ENCODE results near the gene TRAF5.
"Not testable (repeated sequence)": the region's sequence is repeated elsewhere in the genome, so short reads cannot be mapped to it uniquely, and the experiment has no call there.

Gene TRAF5

DNA sequence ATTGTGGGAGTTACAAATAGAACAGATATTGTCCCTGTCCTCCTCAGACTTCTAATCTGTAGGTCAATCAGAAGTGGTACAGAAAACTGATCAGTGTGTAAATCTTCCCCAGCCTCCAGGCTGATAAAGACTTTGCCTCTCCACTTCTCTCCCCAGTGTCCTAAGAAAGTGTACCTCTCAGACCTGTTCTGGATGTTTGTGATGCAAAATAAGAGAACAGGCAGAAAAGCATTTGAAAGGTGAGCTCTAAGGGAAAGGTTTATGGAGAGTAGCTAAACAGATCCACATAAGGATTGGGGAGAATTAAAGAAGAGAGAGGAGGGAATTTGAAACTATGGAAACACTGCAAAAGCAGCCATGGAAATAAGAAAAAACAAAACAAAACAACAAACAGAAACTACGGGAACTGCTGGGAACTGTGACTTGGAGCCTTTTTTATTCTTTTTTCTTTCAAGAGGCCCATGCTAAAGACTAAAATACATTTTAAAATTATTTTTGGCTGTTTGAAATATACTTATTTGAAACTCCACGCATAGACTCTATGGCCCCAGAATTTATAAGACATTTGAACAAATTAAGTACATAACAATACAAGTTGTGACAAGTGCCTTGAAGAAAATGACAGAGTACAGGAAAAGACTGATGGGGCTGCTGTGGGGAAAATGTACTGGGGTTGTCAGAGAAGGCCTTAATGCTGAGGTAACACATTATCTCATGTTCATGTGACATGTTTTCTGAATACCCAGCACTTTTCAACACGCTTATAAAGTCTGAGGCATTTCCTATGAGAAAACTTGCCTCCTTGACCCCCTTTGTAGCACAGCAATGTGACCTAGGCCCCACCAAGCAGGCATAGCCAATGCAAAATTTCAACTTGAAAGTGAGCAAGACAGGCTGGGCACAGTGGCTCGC is 51.2 kb downstream of the TRAF5 start:
- no peak for DNase-seq (ENCODE audit: low read depth in 2 of 2)

DNA sequence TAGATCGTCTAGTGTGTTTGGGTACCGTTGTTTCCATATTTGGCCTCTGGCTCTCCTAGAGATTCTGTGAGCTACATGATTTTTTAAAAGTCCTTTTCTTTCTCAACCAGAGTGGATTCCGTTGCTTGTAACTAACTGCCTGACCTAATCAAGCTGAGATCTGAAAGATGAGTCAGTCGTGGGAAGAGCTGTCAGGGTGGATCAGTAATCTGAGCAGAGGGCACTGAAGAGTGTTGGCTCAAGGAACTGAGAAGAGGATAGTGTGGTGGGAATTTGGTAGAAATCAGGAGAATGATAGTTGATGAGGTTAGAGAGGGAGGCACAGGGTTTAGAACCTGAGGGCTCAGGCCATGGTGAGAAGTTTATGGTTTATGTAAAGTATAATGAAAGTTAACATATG is 52.2 kb downstream of the TRAF5 start:
- no peak for DNase-seq (ENCODE audit: low read depth in 2 of 2)

DNA sequence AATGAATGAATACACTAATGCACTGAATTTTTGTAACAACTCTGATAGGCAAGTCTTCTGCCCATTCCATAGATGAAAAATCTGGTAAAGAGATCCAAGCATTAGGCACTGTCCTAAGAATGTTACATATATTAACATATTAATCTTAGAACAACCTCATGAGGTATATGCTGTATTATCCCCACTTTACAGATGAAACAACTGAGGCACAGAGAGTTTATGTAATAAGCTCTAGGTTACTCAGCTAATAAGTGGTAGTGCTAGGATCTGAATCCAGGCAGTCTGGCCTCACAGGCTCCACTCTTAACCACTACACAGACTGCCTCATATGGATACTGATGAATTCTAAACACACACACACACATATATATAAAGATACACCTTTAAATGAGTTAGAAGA is 52.8 kb downstream of the TRAF5 start:
- DNase-seq (ENCODE audit: low read depth in 2 of 2), result no peak

DNA sequence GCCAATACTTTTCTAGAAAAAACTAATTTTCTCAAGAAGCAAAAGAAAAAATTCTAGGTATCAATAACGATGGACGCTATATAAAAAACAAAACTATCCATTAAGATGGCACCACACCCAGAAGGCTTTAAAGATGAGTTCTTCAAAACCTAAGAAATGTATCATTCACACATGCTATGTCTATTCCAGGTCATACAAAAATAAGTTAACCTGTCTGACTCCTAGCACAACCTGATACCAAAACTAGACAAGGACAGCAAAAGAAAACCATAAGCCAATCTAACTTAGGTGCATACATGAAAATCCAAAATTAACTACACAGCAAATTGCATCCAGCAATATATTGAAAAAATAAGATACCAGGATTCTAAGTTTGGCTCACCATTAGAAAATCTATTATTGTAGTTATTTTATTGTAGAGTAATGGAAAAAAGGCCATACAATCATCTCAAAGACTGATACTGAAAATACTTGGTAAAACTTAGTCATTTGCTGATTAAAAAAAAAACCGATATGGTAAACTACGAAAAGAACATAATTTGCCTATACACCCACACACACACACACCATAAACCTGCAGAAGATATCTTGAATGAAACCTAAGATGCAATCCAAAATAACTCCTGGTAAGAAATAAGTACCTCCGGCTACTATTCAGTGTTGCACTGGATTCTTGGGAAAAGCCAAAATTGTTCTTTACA is 55.0 kb downstream of the TRAF5 start:
- DNase-seq (ENCODE audit: low read depth in 2 of 2), result no peak

DNA sequence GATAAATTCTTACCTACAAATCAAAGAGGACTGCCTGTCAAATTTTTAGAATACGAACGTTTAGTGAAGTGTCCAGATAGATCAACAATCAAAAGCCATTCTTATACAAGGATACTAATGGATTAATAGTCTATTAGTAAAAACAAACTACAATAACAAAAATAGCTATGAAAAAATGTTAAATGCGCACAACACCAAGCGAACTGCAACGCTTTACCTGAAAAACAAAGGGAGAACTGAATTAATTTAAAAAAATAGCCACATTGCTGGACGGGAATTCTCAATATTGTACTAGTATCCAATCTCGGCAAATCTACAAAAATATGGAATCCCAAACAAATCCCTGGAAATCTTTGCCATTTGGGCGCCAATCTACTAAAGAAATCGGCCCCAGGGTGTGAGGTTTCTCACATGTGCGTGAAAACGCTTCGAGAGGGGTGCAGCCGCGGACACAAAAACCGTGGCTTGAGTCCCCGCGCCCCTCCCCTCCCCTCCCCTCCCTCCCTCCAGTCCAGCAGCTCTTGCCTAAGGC is 55.6 kb downstream of the TRAF5 start:
- no peak for DNase-seq (ENCODE audit: low read depth in 2 of 2)

DNA sequence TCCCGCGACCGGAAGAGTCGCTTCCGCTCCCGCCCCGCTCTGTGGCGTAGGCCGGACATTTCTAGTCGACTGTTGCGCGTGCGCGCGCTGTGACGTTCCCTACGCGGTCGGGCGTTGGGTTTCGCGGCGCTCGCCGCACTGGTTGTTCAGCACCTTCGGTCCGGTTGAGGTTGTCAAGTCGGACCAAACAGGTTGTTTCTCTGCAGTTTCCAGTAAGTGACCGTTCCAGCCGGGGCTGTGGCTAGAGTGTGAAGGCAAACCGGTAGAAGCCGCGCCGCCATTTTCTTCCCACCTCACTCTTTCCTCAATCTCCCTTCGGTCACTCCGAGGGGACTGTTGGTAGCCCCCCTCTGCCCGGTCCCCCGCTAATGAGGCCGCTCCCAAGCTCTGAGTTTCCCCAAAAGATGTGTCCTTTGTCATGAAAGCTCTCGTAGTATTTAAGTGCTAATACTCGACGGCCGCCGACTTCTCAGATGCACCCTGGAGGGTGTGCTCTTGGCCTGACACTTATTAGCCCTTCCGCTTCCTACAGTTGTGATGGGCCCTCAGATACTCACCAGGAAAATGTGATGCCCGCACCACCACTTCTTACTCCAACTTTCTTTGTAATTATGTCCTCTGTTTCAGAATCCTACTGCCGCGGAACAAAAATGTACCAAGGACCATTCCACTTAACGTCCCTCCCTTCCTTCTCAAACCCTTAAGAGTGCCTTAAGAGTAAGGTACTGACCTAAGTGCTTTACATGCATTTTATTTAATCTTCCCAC is 56.3 kb downstream of the TRAF5 start:
- DNase-seq (ENCODE audit: low read depth in 2 of 2), result peak; percentile 79 to 82

DNA sequence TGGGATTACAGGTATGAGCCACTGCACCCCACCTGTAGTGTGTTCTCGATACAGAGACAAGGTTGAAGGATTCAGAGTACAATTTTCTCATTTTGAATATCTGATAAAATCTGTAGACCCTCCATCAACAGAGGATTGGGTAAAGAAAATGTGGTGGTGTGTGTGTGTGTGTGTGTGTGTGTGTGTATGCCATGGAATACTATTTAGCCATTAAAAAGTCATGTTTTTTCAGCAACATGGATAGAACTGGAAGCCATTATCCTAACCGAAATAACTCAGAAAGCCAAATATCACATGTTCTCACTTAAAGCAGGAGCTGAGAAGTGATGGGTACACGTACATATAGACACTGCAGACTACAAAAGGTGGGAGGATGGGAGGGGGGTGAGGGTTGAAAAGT is 57.9 kb downstream of the TRAF5 start:
- no peak for DNase-seq (ENCODE audit: low read depth in 2 of 2)

DNA sequence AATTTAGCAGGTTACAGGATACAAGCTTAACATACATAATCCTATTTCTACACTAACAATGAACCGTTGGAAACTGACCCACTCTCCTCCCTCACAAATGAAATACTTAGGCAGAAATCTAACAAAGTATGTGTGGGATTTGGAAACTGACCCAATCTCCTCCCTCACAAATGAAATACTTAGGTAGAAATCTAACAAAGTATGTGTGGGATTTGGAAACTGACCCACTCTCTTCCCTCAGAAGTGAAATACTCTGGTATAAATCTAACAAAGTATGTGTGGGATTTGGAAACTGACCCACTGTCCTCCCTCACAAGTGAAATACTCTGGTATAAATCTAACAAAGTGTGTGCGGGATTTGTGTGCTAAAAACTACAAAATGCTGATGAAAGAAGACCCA is 60.3 kb downstream of the TRAF5 start:
- DNase-seq (ENCODE audit: low read depth in 2 of 2), result no peak

DNA sequence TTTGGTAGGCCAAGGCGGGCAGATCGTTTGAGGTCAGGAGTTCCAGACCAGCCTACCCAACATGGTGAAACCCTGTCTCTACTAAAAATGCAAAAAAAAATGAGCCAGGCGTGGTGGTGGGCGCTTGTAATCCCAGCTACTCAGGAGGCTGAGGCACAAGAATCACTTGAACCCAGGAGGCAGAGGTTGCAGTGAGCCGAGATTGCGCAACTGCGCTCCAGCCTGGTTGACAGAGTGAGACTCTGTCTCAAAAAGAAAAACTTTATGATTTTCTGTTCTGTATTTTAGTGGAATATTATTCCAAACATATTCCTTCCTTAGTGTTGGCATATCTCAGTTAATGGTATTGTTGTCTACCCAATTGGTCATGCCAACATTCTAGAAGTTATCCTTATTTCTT is 64.2 kb downstream of the TRAF5 start:
- DNase-seq (ENCODE audit: low read depth in 2 of 2), result not testable (repeated sequence)

DNA sequence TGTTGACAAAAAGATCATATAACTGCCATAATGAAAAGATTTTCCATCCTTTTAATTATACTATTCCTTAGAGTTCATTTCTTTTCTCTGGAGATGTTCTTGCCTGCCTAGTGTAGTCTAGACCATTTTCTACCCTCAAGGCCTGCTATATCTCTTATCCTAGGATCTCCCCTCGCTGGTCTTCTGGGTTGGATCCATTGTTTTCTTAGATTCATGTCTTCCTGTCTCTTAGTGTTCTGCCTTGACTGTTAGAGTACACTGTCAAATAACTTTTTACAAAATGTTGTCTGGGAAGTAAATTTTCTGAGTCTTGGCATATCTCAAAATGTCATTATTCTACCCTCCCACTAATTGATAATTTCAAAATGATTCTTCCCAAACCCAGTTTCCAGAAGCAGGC is 66.6 kb downstream of the TRAF5 start:
- no peak for DNase-seq (ENCODE audit: low read depth in 2 of 2)

DNA sequence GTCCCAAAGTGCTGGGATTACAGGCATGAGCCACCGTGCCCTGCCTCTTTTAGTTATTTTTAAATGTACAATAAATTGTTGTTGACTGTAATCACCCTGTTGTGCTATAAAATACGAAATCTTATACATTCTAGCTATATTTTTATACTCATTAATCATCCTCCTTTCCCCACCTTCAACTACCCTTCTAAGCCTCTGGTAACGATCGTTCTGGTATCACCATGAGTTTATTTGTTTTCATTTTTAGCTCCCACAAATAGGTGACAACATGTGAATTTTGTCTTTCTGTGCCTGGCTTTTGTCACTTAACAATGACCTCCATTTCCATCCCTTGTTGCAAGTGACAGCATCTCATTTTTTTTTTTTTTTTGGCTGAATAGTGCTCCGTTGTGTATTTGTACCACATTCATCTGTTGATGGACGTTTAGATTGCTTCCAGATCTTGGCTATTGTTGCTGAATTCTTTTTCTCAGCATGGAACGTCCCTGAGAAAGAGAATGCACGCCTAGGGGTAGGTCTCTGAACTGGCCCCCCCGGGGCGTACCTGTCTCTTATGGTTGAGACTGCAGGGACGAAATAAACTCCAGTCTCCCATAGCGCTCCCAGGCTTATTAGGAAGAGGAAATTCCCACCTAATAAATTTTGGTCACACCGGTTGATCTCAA is 71.8 kb downstream of the TRAF5 start:
- DNase-seq (ENCODE audit: low read depth in 2 of 2), result not testable (repeated sequence)

DNA sequence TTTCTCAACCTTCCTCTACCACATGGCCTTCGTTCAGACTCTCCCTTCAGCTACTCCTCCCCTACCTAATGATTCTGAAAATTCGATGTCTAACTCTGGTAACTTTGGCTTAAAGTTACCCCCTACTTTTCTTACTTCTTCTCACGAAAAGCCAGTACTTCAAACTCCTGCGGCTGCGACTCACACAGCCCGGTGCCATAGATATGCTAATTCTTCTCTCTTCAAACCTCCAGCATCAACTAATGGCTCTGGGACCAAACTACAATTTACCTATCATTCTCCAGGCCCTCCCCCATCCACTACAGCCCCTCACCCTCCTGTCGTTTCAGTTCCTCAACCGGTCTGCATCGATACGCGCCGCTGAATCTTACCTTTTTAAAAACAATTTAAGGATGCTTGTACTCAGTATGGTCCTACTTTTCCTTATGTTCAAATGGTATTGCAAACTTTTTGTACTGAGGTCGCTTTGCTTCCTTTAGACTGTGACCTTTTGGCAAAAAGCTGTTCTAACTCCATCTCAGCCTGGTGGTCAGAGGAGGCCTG is 73.3 kb downstream of the TRAF5 start:
- not testable (repeated sequence) for DNase-seq (ENCODE audit: low read depth in 2 of 2)

DNA sequence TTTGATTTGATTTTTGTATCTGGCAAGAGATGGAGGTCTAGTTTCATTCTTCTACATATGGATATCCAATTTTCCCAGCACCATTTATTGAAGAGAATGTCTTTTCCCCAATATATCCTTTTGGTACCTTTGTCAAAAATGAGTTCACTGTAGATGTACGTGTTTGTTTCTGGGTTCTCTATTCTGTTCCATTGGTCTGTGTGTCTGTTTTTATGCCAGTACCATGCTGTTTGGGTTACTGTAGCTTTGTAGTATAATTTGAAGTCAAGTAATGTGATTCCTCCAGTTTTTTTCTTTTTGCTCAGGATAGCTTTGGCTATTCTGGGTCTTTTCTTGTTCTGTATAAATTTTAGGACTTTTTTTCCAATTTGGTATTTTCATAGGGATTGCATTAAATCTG is 75.1 kb downstream of the TRAF5 start:
- not testable (repeated sequence) for DNase-seq (ENCODE audit: low read depth in 2 of 2)

DNA sequence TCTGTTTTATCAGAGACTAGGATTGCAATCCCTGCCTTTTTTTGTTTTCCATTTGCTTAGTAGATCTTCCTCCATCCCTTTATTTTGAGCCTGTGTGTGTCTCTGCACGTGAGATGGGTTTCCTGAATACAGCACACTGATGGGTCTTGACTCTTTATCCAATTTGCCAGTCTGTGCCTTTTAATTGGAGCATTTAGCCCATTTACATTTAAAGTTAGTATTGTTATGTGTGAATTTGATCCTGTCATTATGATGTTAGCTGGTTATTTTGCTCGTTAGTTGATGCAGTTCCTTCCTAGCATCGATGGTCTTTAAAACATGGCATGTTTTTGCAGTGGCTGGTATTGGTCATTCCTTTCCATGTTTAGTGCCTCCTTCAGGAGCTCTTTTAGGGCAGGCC is 79.5 kb downstream of the TRAF5 start:
- not testable (repeated sequence) for DNase-seq (ENCODE audit: low read depth in 2 of 2)

DNA sequence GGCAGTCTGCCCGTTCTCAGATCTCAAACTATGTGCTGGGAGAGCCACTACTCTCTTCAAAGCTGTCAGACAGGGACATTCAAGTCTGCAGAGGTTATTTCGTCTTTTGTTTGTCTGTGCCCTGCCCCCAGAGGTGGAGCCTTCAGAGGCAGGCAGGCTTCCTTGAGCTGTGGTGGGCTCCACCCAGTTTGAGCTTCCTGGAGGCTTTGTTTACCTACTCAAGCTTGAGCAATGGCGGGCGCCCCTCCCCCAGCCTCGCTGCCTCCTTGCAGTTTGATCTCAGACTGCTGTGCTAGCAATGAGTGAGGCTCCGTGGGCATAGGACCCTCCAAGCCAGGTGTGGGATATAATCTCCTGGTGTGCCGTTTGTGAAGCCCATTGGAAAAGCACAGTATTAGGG is 81.1 kb downstream of the TRAF5 start:
- not testable (repeated sequence) for DNase-seq (ENCODE audit: low read depth in 2 of 2)

DNA sequence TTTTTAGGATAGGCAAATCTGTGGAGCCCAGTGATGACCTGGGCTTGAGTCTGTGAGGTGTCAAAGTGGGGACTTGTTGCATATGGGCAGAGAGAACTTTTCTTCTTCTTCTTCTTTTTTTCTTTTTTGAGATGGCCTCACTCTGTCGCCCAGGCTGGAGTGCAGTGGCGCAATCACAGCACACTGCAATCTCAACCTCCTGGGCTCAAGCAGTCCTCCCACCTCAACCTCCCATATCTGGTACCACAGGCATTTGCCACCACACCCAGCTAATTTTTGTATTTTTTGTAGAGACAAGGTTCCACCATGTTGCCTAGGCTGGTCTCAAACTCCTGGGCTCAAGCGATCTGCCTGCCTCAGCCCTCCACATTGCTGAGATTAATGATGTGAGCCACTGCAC is 85.0 kb downstream of the TRAF5 start:
- DNase-seq (ENCODE audit: low read depth in 2 of 2), result no peak

DNA sequence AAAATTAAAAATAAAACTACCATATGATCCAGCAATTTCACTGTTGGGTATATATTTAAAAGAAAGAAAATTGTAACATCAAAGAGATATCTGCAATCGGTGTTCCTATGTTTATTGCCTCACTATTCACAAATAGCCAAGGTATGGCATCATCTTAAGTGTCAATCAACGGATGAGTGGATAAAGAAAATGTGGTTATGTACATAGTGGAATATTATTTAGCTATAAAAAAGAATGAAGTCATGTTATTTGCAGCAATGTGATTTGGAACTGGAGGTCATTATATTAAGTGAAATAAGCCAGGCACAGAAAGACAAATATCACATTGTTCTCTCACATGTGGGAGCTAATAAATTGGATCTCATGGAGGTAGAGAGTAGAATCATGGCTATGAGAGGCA is 89.1 kb downstream of the TRAF5 start:
- DNase-seq (ENCODE audit: low read depth in 2 of 2), result no peak

DNA sequence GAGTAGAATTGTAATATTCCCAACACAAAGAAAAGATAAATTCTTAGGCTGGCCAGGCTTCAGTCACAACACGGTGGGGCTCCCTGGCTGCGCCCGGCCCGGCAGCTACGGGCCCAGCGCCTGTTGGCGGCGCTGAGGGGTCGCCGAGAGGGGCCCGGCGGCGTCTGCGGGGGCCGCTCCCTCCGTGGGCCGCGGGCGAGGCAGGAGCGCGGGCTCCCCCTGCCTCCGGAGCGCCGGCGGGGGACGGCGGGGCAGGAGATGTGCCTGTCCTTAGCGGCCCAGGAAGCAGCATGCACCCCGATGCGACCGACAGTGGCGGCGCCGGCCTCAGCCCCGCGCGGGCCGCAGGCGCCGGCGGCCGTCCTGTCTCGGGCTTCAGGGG is 89.6 kb downstream of the TRAF5 start:
- peak; percentile 30 to 31 for DNase-seq (ENCODE audit: low read depth in 2 of 2)

DNA sequence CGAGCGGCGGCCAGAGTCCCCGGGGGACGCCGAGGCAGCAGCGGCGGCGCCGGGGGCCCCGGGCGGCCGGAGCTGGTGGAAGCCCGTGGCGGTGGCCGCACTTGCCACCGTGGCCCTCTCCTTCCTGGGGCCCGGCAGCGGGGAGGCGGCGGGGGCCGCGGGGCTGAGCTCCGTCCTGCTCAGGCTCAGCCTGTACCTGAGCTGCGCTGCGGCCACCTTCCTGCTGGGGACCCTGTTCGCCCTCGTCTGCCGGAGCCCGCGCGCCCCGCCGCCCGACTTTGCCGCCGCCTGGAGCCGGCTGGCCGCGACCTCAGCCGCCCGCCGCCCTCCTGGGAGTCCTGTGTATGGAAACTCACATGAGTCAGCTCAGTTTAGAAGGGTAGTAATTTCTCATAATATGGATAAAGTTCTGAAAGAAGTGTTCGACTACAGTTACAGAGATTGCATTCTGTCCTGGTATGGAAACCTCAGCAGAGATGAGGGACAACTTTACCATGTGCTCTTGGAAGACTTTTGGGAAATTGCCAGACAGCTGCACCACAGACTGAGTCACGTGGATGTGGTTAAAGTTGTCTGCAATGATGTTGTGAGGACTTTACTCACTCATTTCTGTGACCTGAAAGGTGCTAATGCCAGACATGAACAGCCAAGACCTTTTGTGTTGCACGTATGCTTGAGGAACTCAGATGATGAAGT is 90.1 kb downstream of the TRAF5 start:
- peak; percentile 43 to 49 for DNase-seq (ENCODE audit: low read depth in 2 of 2)

DNA sequence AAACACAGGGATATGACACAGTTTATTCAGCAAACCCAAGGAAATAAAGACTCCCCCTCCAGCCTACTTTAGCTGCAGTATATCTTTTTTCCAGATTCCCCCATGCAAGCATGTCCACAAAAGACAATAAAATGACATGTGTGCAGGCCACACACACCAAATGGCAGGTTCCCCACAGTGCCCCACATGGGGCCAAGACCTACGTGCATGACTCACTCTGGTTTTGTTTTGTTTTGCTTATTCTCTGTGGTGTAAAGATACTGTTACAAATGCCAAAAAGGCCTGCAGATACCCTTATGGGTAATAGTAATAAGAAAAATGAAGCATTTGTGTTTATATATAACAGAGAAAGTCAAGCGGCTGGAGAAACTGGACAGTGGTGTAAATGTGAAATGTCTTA is 93.8 kb downstream of the TRAF5 start:
- DNase-seq (ENCODE audit: low read depth in 2 of 2), result no peak
